HepG2 (cell line): Measurements from ENCODE around the gene PDE9A. TPM values are rescaled to one million over a fixed set of nuclear protein-coding genes. Genes with fewer than 3 reads are reported as not detected.

Experiments
- ARHGAP35 ChIP-seq: sonication (generic); formaldehyde crosslinking; IDR thresholded peaks from 2 replicates; pipeline ENCODE4 v1.9.0; 2022; ENCODE audit warnings: mild to moderate bottlenecking, inconsistent platforms, moderate library complexity, missing genetic modification reagents, borderline replicate concordance
- KDM1A ChIP-seq: IDR thresholded peaks from 2 replicates; pipeline ENCODE4 v1.6.1; 2016; ENCODE audit warnings: missing compliant biosample characterization
- KDM3A ChIP-seq: IDR thresholded peaks from 2 replicates; pipeline ENCODE4 v1.6.1; 2018; ENCODE audit warnings: low read depth, missing compliant biosample characterization
- MED13 ChIP-seq: sonication (generic); formaldehyde crosslinking; IDR thresholded peaks from 2 replicates; pipeline ENCODE4 v1.5.0; 2020; ENCODE audit warnings: missing genetic modification reagents
- ONECUT2 ChIP-seq: sonication (generic); formaldehyde crosslinking; IDR thresholded peaks from 2 replicates; pipeline ENCODE4 v1.4.0; 2020; ENCODE audit warnings: missing genetic modification reagents
- PAWR ChIP-seq: sonication (generic); formaldehyde crosslinking; IDR thresholded peaks from 2 replicates; pipeline ENCODE4 v1.4.0; 2020; ENCODE audit warnings: missing genetic modification reagents, mild to moderate bottlenecking, borderline replicate concordance
- RAD51 ChIP-seq: fragments of 450-650 bp; IDR thresholded peaks from 2 replicates; pipeline ENCODE4 v1.6.1; 2016; ENCODE audit warnings: borderline replicate concordance
- ZNF234 ChIP-seq: sonication (generic); formaldehyde crosslinking; conservative IDR thresholded peaks from 2 replicates; pipeline ENCODE4 v1.5.1; 2020; ENCODE audit warnings: mild to moderate bottlenecking, missing genetic modification reagents
- ZNF570 ChIP-seq: sonication (generic); formaldehyde crosslinking; IDR thresholded peaks from 2 replicates; pipeline ENCODE4 v1.4.0; 2020; ENCODE audit warnings: mild to moderate bottlenecking, missing genetic modification reagents, borderline replicate concordance
- polyA plus RNA-seq, 8 experiments: library from polyadenylated mRNA; depleted of rRNA in 3 of 8; stranded (reverse) in 7 of 8; unstranded in 1 of 8; fragments of >200 nt; fragmentation: Illumina TruSeq in 4 of 8; extraction: Trizol in 4 of 8; gene quantifications; 2 replicates each; pipeline versions ENCODE4 v1.2.1 to v1.2.3, GENCODE V29; 2011 to 2016; ENCODE audit warnings: low read depth in 4 of 8, missing spikeins in 1 of 8, mixed read lengths in 1 of 8; ENCODE audit not compliant: insufficient read depth in 1 of 8
- total RNA-seq, 5 experiments: library from RNA; depleted of rRNA; stranded (reverse); fragments of >200 nt; fragmentation: Illumina TruSeq; extraction: Trizol; gene quantifications; 2 replicates each; pipeline ENCODE4 v1.2.3, GENCODE V29; 2016; ENCODE audit warnings: low read depth in 1 of 5
- TF ChIP-seq, protein P1 (sequence below): sonication (generic); formaldehyde crosslinking; IDR thresholded peaks from 2 replicates; pipeline ENCODE4 v1.4.0; 2020; ENCODE audit warnings: missing genetic modification reagents
- TF ChIP-seq, protein P2 (sequence below): sonication (generic); formaldehyde crosslinking; IDR thresholded peaks from 2 replicates; pipeline ENCODE4 v1.5.1; 2020; ENCODE audit warnings: mild to moderate bottlenecking, missing genetic modification reagents, borderline replicate concordance
- TF ChIP-seq, protein P3 (sequence below): sonication (generic); formaldehyde crosslinking; IDR thresholded peaks from 2 replicates; pipeline ENCODE4 v1.5.0; 2020; ENCODE audit warnings: mild to moderate bottlenecking, missing genetic modification reagents, moderate library complexity
- TF ChIP-seq, protein P4 (sequence below): IDR thresholded peaks from 2 replicates; pipeline ENCODE4 v1.6.1; 2016; ENCODE audit warnings: low read depth
- TF ChIP-seq, protein P5 (sequence below): sonication (generic); formaldehyde crosslinking; IDR thresholded peaks from 2 replicates; pipeline ENCODE4 v1.5.0; 2020; ENCODE audit warnings: mild to moderate bottlenecking, missing genetic modification reagents, borderline replicate concordance

The PDE9A gene
- total and polyA plus RNA-seq, 2 of the 13 experiments (the other 11 are each of a cell fraction or from before 2014, with no cell fraction given) = 4.6 to 19.7 TPM

DNA sequence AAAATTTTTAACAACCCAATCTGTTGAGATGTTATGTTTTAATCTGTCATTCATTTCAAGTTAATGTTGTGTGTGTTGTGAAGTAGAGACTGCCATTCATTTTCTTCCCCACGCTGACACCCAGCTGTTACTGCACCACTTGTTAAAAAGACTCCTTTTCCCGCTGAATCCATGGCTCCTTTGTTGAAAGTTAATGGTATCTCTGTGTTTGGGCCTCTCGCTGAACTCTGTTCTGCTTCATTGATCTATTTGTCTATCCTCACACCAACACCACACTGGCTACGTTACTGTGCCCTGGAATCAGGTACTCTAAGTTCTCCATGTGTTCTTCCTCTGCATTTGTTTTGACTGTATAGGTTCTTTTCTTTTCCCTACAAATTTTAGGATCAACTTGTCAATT lies 58.2 kb downstream of the PDE9A start (continued):
- TF ChIP-seq, protein P1, sequence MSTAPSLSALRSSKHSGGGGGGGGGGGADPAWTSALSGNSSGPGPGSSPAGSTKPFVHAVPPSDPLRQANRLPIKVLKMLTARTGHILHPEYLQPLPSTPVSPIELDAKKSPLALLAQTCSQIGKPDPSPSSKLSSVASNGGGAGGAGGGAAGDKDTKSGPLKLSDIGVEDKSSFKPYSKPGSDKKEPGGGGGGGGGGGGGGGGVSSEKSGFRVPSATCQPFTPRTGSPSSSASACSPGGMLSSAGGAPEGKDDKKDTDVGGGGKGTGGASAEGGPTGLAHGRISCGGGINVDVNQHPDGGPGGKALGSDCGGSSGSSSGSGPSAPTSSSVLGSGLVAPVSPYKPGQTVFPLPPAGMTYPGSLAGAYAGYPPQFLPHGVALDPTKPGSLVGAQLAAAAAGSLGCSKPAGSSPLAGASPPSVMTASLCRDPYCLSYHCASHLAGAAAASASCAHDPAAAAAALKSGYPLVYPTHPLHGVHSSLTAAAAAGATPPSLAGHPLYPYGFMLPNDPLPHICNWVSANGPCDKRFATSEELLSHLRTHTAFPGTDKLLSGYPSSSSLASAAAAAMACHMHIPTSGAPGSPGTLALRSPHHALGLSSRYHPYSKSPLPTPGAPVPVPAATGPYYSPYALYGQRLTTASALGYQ (CRISPR knock-in tag) = 0 out of 2 replicates have a peak, but pooled peaks have one; percentile 35
- TF ChIP-seq, protein P2, sequence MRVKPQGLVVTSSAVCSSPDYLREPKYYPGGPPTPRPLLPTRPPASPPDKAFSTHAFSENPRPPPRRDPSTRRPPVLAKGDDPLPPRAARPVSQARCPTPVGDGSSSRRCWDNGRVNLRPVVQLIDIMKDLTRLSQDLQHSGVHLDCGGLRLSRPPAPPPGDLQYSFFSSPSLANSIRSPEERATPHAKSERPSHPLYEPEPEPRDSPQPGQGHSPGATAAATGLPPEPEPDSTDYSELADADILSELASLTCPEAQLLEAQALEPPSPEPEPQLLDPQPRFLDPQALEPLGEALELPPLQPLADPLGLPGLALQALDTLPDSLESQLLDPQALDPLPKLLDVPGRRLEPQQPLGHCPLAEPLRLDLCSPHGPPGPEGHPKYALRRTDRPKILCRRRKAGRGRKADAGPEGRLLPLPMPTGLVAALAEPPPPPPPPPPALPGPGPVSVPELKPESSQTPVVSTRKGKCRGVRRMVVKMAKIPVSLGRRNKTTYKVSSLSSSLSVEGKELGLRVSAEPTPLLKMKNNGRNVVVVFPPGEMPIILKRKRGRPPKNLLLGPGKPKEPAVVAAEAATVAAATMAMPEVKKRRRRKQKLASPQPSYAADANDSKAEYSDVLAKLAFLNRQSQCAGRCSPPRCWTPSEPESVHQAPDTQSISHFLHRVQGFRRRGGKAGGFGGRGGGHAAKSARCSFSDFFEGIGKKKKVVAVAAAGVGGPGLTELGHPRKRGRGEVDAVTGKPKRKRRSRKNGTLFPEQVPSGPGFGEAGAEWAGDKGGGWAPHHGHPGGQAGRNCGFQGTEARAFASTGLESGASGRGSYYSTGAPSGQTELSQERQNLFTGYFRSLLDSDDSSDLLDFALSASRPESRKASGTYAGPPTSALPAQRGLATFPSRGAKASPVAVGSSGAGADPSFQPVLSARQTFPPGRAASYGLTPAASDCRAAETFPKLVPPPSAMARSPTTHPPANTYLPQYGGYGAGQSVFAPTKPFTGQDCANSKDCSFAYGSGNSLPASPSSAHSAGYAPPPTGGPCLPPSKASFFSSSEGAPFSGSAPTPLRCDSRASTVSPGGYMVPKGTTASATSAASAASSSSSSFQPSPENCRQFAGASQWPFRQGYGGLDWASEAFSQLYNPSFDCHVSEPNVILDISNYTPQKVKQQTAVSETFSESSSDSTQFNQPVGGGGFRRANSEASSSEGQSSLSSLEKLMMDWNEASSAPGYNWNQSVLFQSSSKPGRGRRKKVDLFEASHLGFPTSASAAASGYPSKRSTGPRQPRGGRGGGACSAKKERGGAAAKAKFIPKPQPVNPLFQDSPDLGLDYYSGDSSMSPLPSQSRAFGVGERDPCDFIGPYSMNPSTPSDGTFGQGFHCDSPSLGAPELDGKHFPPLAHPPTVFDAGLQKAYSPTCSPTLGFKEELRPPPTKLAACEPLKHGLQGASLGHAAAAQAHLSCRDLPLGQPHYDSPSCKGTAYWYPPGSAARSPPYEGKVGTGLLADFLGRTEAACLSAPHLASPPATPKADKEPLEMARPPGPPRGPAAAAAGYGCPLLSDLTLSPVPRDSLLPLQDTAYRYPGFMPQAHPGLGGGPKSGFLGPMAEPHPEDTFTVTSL = peak; percentile 90
- TF ChIP-seq ARHGAP35 (CRISPR knock-in tag) (no peak), RAD51 (no peak), KDM1A (CRISPR knock-in tag) (no peak), MED13 (CRISPR knock-in tag) (no peak), ONECUT2 (CRISPR knock-in tag) (peak; percentile 98), ZNF234 (CRISPR knock-in tag) (no peak), PAWR (no peak), KDM3A (CRISPR knock-in tag) (no peak), ZNF570 (no peak)
- TF ChIP-seq, protein P3, sequence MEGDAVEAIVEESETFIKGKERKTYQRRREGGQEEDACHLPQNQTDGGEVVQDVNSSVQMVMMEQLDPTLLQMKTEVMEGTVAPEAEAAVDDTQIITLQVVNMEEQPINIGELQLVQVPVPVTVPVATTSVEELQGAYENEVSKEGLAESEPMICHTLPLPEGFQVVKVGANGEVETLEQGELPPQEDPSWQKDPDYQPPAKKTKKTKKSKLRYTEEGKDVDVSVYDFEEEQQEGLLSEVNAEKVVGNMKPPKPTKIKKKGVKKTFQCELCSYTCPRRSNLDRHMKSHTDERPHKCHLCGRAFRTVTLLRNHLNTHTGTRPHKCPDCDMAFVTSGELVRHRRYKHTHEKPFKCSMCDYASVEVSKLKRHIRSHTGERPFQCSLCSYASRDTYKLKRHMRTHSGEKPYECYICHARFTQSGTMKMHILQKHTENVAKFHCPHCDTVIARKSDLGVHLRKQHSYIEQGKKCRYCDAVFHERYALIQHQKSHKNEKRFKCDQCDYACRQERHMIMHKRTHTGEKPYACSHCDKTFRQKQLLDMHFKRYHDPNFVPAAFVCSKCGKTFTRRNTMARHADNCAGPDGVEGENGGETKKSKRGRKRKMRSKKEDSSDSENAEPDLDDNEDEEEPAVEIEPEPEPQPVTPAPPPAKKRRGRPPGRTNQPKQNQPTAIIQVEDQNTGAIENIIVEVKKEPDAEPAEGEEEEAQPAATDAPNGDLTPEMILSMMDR (CRISPR knock-in tag) = 0 out of 2 replicates have a peak, but pooled peaks have one; percentile 14
- TF ChIP-seq, protein P4, sequence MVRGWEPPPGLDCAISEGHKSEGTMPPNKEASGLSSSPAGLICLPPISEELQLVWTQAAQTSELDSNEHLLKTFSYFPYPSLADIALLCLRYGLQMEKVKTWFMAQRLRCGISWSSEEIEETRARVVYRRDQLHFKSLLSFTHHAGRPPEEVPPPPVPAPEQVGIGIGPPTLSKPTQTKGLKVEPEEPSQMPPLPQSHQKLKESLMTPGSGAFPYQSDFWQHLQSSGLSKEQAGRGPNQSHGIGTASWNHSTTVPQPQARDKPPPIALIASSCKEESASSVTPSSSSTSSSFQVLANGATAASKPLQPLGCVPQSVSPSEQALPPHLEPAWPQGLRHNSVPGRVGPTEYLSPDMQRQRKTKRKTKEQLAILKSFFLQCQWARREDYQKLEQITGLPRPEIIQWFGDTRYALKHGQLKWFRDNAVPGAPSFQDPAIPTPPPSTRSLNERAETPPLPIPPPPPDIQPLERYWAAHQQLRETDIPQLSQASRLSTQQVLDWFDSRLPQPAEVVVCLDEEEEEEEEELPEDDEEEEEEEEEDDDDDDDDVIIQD (CRISPR knock-in tag) = 0 out of 2 replicates have a peak, but pooled peaks have one; percentile 37
- TF ChIP-seq, protein P5, sequence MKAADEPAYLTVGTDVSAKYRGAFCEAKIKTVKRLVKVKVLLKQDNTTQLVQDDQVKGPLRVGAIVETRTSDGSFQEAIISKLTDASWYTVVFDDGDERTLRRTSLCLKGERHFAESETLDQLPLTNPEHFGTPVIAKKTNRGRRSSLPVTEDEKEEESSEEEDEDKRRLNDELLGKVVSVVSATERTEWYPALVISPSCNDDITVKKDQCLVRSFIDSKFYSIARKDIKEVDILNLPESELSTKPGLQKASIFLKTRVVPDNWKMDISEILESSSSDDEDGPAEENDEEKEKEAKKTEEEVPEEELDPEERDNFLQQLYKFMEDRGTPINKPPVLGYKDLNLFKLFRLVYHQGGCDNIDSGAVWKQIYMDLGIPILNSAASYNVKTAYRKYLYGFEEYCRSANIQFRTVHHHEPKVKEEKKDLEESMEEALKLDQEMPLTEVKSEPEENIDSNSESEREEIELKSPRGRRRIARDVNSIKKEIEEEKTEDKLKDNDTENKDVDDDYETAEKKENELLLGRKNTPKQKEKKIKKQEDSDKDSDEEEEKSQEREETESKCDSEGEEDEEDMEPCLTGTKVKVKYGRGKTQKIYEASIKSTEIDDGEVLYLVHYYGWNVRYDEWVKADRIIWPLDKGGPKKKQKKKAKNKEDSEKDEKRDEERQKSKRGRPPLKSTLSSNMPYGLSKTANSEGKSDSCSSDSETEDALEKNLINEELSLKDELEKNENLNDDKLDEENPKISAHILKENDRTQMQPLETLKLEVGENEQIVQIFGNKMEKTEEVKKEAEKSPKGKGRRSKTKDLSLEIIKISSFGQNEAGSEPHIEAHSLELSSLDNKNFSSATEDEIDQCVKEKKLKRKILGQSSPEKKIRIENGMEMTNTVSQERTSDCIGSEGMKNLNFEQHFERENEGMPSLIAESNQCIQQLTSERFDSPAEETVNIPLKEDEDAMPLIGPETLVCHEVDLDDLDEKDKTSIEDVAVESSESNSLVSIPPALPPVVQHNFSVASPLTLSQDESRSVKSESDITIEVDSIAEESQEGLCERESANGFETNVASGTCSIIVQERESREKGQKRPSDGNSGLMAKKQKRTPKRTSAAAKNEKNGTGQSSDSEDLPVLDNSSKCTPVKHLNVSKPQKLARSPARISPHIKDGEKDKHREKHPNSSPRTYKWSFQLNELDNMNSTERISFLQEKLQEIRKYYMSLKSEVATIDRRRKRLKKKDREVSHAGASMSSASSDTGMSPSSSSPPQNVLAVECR (CRISPR knock-in tag) = peak; percentile 57; the same call in 1 of the 2 replicates
